PC-3 (cell line): ENCODE results near the gene PICALM.
"Not testable (repeated sequence)": the region's sequence is repeated elsewhere in the genome, so short reads cannot be mapped to it uniquely, and the experiment has no call there.

Source experiments
- EZH2 ChIP-seq: fragments of 300-600 bp; sonication (generic); IDR thresholded peaks from one replicate; pipeline ENCODE4 v1.6.1; 2017; ENCODE audit warnings: antibody characterized with exemption, mild to moderate bottlenecking, low read length; ENCODE audit not compliant: unreplicated experiment
- EZH2phosphoT487 ChIP-seq: fragments of 300-600 bp; sonication (generic); IDR thresholded peaks from 2 replicates; pipeline ENCODE4 v1.6.1; 2018; ENCODE audit warnings: mild to moderate bottlenecking, antibody characterized with exemption, low read length, borderline replicate concordance
- TF ChIP-seq, protein P1 (sequence below): fragments of 300-600 bp; sonication (generic); conservative IDR thresholded peaks from 2 replicates; pipeline ENCODE4 v1.5.1; 2017; ENCODE audit warnings: antibody characterized with exemption, low read depth, mild to moderate bottlenecking, low read length

DNA sequence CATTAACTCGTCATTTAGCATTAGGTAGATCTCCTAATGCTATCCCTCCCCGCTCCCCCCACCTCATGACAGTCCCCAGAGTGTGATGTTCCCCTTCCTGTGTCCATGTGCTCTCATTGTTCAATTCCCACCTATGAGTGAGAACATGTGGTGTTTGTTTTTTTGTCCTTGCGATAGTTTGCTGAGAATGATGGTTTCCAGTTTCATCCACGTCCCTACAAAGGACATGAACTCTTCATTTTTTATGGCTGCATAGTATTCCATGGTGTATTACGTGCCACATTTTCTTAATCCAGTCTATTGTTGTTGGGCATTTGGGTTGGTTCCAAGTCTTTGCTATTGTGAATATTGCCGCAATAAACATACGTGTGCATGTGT lies 116.8 kb downstream of the PICALM start:
- TF ChIP-seq, protein P1, sequence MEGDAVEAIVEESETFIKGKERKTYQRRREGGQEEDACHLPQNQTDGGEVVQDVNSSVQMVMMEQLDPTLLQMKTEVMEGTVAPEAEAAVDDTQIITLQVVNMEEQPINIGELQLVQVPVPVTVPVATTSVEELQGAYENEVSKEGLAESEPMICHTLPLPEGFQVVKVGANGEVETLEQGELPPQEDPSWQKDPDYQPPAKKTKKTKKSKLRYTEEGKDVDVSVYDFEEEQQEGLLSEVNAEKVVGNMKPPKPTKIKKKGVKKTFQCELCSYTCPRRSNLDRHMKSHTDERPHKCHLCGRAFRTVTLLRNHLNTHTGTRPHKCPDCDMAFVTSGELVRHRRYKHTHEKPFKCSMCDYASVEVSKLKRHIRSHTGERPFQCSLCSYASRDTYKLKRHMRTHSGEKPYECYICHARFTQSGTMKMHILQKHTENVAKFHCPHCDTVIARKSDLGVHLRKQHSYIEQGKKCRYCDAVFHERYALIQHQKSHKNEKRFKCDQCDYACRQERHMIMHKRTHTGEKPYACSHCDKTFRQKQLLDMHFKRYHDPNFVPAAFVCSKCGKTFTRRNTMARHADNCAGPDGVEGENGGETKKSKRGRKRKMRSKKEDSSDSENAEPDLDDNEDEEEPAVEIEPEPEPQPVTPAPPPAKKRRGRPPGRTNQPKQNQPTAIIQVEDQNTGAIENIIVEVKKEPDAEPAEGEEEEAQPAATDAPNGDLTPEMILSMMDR = not testable (repeated sequence)
- TF ChIP-seq EZH2phosphoT487, EZH2: not testable (repeated sequence)
